CMK (cell line): ENCODE data around the gene FGF1.

Experiments
- DNase-seq: peaks from one replicate; pipeline ENCODE4 v3.0.0-alpha.2; 2010; ENCODE audit warnings: low read depth

FGF1 gene

GRCh38 chr5:142696379-142696778 is 10.5 kb upstream of the FGF1 start:
- DNase-seq, result no peak

- DNase-seq, result no peak
These were observed 8.4 kb upstream of the FGF1 start for GRCh38 chr5:142694092-142694856.

- DNase-seq, result no peak
These were observed 6.5 kb upstream of the FGF1 start for GRCh38 chr5:142692321-142692894.

GRCh38 chr5:142690667-142691066 is 4.8 kb upstream of the FGF1 start:
- DNase-seq, result no peak

GRCh38 chr5:142689081-142689480 is 3.2 kb upstream of the FGF1 start:
- DNase-seq, result no peak

GRCh38 chr5:142688281-142688989 is 2.5 kb upstream of the FGF1 start:
- DNase-seq, result no peak

GRCh38 chr5:142686968-142687367 is 1.1 kb upstream of the FGF1 start:
- no peak for DNase-seq

GRCh38 chr5:142686210-142686734 is 382 bp upstream of the FGF1 start:
- no peak for DNase-seq

- no peak for DNase-seq
These were observed 1.3 kb downstream of the FGF1 start for GRCh38 chr5:142684508-142685041.

- no peak for DNase-seq
These were observed 1.9 kb downstream of the FGF1 start for GRCh38 chr5:142683881-142684505.

- no peak for DNase-seq
These were observed 2.8 kb downstream of the FGF1 start for GRCh38 chr5:142683116-142683515.

GRCh38 chr5:142680605-142681259 is 5.2 kb downstream of the FGF1 start:
- no peak for DNase-seq

- no peak for DNase-seq
These were observed 6.1 kb downstream of the FGF1 start for GRCh38 chr5:142679744-142680143.

- DNase-seq, result no peak
These were observed 7.4 kb downstream of the FGF1 start for GRCh38 chr5:142678529-142678928.

- no peak for DNase-seq
These were observed 8.7 kb downstream of the FGF1 start for GRCh38 chr5:142677198-142677597.

- no peak for DNase-seq
These were observed 9.6 kb downstream of the FGF1 start for GRCh38 chr5:142676318-142676717.

- no peak for DNase-seq
These were observed 11.1 kb downstream of the FGF1 start for GRCh38 chr5:142674531-142675469.

- DNase-seq, result no peak
These were observed 14.1 kb downstream of the FGF1 start for GRCh38 chr5:142671801-142672200.

GRCh38 chr5:142671266-142671665 is 14.6 kb downstream of the FGF1 start:
- no peak for DNase-seq

- no peak for DNase-seq
These were observed 15.1 kb downstream of the FGF1 start for GRCh38 chr5:142670804-142671203.

GRCh38 chr5:142669477-142669876 is 16.4 kb downstream of the FGF1 start:
- no peak for DNase-seq
